Mammary epithelial cell (primary cell): Measurements from ENCODE around the gene TBX5.
"Not testable (repeated sequence)": the region's sequence is repeated elsewhere in the genome, so short reads cannot be mapped to it uniquely, and the experiment has no call there.

Experiments
- CTCF ChIP-seq, 2 donors: IDR thresholded peaks in 1 of 2; conservative IDR thresholded peaks in 1 of 2; 2 replicates each; pipeline ENCODE4 v1.5.1; 2011 to 2012; ENCODE audit warnings: inconsistent platforms in 2 of 2, low read length in 2 of 2, mild to moderate bottlenecking in 2 of 2, control low read depth in 1 of 2, low read depth in 1 of 2; ENCODE audit not compliant: insufficient read depth in 1 of 2; ENCODE audit errors: extremely low read depth in 1 of 2
- EZH2 ChIP-seq: IDR thresholded peaks from 2 replicates; pipeline ENCODE4 v1.6.1; 2012; ENCODE audit warnings: low read length, inconsistent platforms, borderline replicate concordance

GRCh38 chr12:114349239-114349638 is 56.7 kb downstream of the TBX5 start:
- TF ChIP-seq CTCF (conservative IDR thresholded peaks at IDR 0.05 in 1 of 2, IDR thresholded peaks at IDR 0.05 in 1 of 2; ENCODE audit: extremely low read depth in 1 of 2, insufficient read depth in 1 of 2, low read depth in 1 of 2, low read length in 2 of 2); EZH2: not testable (repeated sequence)
